Mesendoderm (in vitro differentiated cells): ENCODE results near the gene TRIM24.

Experiments
- DNase-seq: peaks from one replicate; pipeline ENCODE4 v3.0.0; 2013
- H2AK5ac ChIP-seq: 2 replicates; pipeline ENCODE4 v1.6.1; 2013; ENCODE audit warnings: low read length, inconsistent platforms
- H2BK120ac ChIP-seq: 2 replicates; pipeline ENCODE4 v1.6.1; 2013; ENCODE audit warnings: low read depth, mild to moderate bottlenecking, low read length, moderate library complexity, mixed read lengths
- H2BK15ac ChIP-seq: replicated peaks from 2 replicates; pipeline ENCODE4 v1.6.1; 2013; ENCODE audit warnings: low read depth, mild to moderate bottlenecking, moderate library complexity
- H2BK5ac ChIP-seq: 2 replicates; pipeline ENCODE4 v1.6.1; 2013; ENCODE audit warnings: low read length, inconsistent platforms
- H3K18ac ChIP-seq: 2 replicates; pipeline ENCODE4 v1.6.1; 2013; ENCODE audit warnings: mild to moderate bottlenecking, low read length, mixed read lengths
- H3K23ac ChIP-seq: one replicate; pipeline ENCODE4 v1.6.1; 2013; ENCODE audit warnings: low read length
- H3K27ac ChIP-seq: 2 replicates; pipeline ENCODE4 v1.5.1; 2013; ENCODE audit warnings: low read depth, mild to moderate bottlenecking, inconsistent platforms, low read length, moderate library complexity
- H3K27me3 ChIP-seq: 2 replicates; pipeline ENCODE4 v1.6.1; 2013; ENCODE audit warnings: low read length, control low read depth, mild to moderate bottlenecking, inconsistent platforms; ENCODE audit not compliant: insufficient read depth, poor library complexity
- H3K36me3 ChIP-seq: 2 replicates; pipeline ENCODE4 v1.6.1; 2013; ENCODE audit warnings: low read length, inconsistent platforms; ENCODE audit not compliant: control insufficient read depth, insufficient read depth
- H3K4ac ChIP-seq: one replicate; pipeline ENCODE4 v1.6.1; 2013; ENCODE audit warnings: low read depth, mild to moderate bottlenecking, low read length, moderate library complexity
- H3K4me1 ChIP-seq: 2 replicates; pipeline ENCODE4 v1.6.1; 2013; ENCODE audit warnings: low read depth, low read length, inconsistent platforms; ENCODE audit not compliant: control insufficient read depth
- H3K4me2 ChIP-seq: 2 replicates; pipeline ENCODE4 v1.6.1; 2013; ENCODE audit warnings: low read length
- H3K4me3 ChIP-seq: 2 replicates; pipeline ENCODE4 v1.5.1; 2013; ENCODE audit warnings: mild to moderate bottlenecking, low read length
- H3K56ac ChIP-seq: one replicate; pipeline ENCODE4 v1.6.1; 2013; ENCODE audit warnings: low read length
- H3K79me1 ChIP-seq: 2 replicates; pipeline ENCODE4 v1.6.1; 2013; ENCODE audit warnings: low read length, inconsistent platforms
- H3K79me2 ChIP-seq: 2 replicates; pipeline ENCODE4 v1.6.1; 2013; ENCODE audit warnings: mild to moderate bottlenecking, low read length; ENCODE audit not compliant: control insufficient read depth, insufficient read depth
- H3K9ac ChIP-seq: 2 replicates; pipeline ENCODE4 v1.6.1; 2013; ENCODE audit warnings: low read length, inconsistent platforms
- H4K5ac ChIP-seq: one replicate; pipeline ENCODE4 v1.6.1; 2013; ENCODE audit warnings: low read length
- H4K8ac ChIP-seq: one replicate; pipeline ENCODE4 v1.6.1; 2013; ENCODE audit warnings: low read depth, mild to moderate bottlenecking, control low read depth, low read length, moderate library complexity
- WGBS: extraction: QIAGEN DNeasy Blood & Tissue Kit; methylation state at CpG from one replicate; pipeline ENCODE4 v1.1.7; 2013; ENCODE audit warnings: low lambda C conversion rate, missing lambda C conversion rate; ENCODE audit not compliant: insufficient coverage; ENCODE audit errors: extremely low coverage; 5-methylcytosine and 5-hydroxymethylcytosine counted together

TRIM24 gene

GRCh38 chr7:138587485-138587884 is 127.4 kb downstream of the TRIM24 start:
- no peak overlapping the region for H3K9ac ChIP-seq
- no peaks in the 10 kb centered on the region for H3K79me2 ChIP-seq
- no peak overlapping the region for H3K18ac ChIP-seq
- no peak overlapping the region for H4K5ac ChIP-seq
- no peak overlapping the region for H3K4ac ChIP-seq
- DNase-seq: no peak
- no peak overlapping the region for H2BK15ac ChIP-seq
- H3K4me3 ChIP-seq: no peak overlapping the region
- no peaks in the 10 kb centered on the region for H3K4me1 ChIP-seq
- WGBS: no CpG with 5 or more reads among the region's 4 CpGs
- no peak overlapping the region for H3K23ac ChIP-seq
- H3K79me1 ChIP-seq: no peaks in the 10 kb centered on the region
- no peaks in the 10 kb centered on the region for H3K27me3 ChIP-seq
- H2AK5ac ChIP-seq: no peak overlapping the region
- H3K36me3 ChIP-seq: peaks cover 2% of the 10 kb centered on the region
- H3K4me2 ChIP-seq: no peak overlapping the region
- no peak overlapping the region for H2BK120ac ChIP-seq
- H2BK5ac ChIP-seq: no peak overlapping the region
- H4K8ac ChIP-seq: no peak overlapping the region
- H3K56ac ChIP-seq: no peak overlapping the region
- no peak overlapping the region for H3K27ac ChIP-seq

GRCh38 chr7:138588986-138589385 is 128.9 kb downstream of the TRIM24 start:
- Histone ChIP-seq H3K36me3 (peaks cover 2% of the 10 kb centered on the region), H2AK5ac (no peak overlapping the region), H2BK5ac (no peak overlapping the region), H3K79me2 (no peaks in the 10 kb centered on the region), H2BK120ac (no peak overlapping the region), H3K56ac (no peak overlapping the region), H4K5ac (no peak overlapping the region), H3K4ac (no peak overlapping the region), H3K4me1 (no peaks in the 10 kb centered on the region), H3K79me1 (no peaks in the 10 kb centered on the region), H3K18ac (no peak overlapping the region), H2BK15ac (no peak overlapping the region), H3K27me3 (no peaks in the 10 kb centered on the region), H4K8ac (no peak overlapping the region), H3K23ac (no peak overlapping the region), H3K9ac (no peak overlapping the region), H3K4me2 (no peak overlapping the region), H3K27ac (no peak overlapping the region), H3K4me3 (no peak overlapping the region)
- no peak for DNase-seq
- no CpG with 5 or more reads among the region's 2 CpGs for WGBS

GRCh38 chr7:138590154-138590553 is 130.1 kb downstream of the TRIM24 start:
- H3K27me3 ChIP-seq: no peaks in the 10 kb centered on the region
- H3K56ac ChIP-seq: no peak overlapping the region
- no peaks in the 10 kb centered on the region for H3K4me1 ChIP-seq
- no peak overlapping the region for H2AK5ac ChIP-seq
- H3K27ac ChIP-seq: no peak overlapping the region
- no CpG with 5 or more reads among the region's 1 CpG for WGBS
- H2BK15ac ChIP-seq: no peak overlapping the region
- H2BK5ac ChIP-seq: no peak overlapping the region
- H3K9ac ChIP-seq: no peak overlapping the region
- no peak overlapping the region for H3K4ac ChIP-seq
- H3K4me2 ChIP-seq: no peak overlapping the region
- H4K5ac ChIP-seq: no peak overlapping the region
- H3K23ac ChIP-seq: no peak overlapping the region
- peaks cover 2% of the 10 kb centered on the region for H3K36me3 ChIP-seq
- H3K18ac ChIP-seq: no peak overlapping the region
- H2BK120ac ChIP-seq: no peak overlapping the region
- H4K8ac ChIP-seq: no peak overlapping the region
- no peaks in the 10 kb centered on the region for H3K79me1 ChIP-seq
- no peak for DNase-seq
- H3K79me2 ChIP-seq: no peaks in the 10 kb centered on the region
- no peak overlapping the region for H3K4me3 ChIP-seq

- no peaks in the 10 kb centered on the region for H3K79me2 ChIP-seq
- no CpG with 5 or more reads among the region's 2 CpGs for WGBS
- H3K27me3 ChIP-seq: no peaks in the 10 kb centered on the region
- H2BK120ac ChIP-seq: no peak overlapping the region
- no peaks in the 10 kb centered on the region for H3K79me1 ChIP-seq
- H3K18ac ChIP-seq: no peak overlapping the region
- no peak overlapping the region for H2BK15ac ChIP-seq
- H4K8ac ChIP-seq: no peak overlapping the region
- no peaks in the 10 kb centered on the region for H3K36me3 ChIP-seq
- H3K9ac ChIP-seq: no peak overlapping the region
- H3K23ac ChIP-seq: no peak overlapping the region
- H3K4me3 ChIP-seq: no peak overlapping the region
- H4K5ac ChIP-seq: no peak overlapping the region
- H3K4me1 ChIP-seq: no peaks in the 10 kb centered on the region
- no peak overlapping the region for H2BK5ac ChIP-seq
- H3K4ac ChIP-seq: no peak overlapping the region
- no peak overlapping the region for H3K56ac ChIP-seq
- no peak overlapping the region for H3K27ac ChIP-seq
- no peak overlapping the region for H2AK5ac ChIP-seq
- DNase-seq: no peak
- H3K4me2 ChIP-seq: no peak overlapping the region
These were observed 135.4 kb downstream of the TRIM24 start for GRCh38 chr7:138595454-138595853.

- Histone ChIP-seq H2BK15ac (no peak overlapping the region), H3K27me3 (no peaks in the 10 kb centered on the region), H3K36me3 (no peaks in the 10 kb centered on the region), H3K27ac (no peak overlapping the region), H3K18ac (no peak overlapping the region), H2BK5ac (no peak overlapping the region), H3K4me3 (no peak overlapping the region), H3K4me2 (no peak overlapping the region), H3K4me1 (no peaks in the 10 kb centered on the region), H4K5ac (no peak overlapping the region), H3K4ac (no peak overlapping the region), H2BK120ac (no peak overlapping the region), H2AK5ac (no peak overlapping the region), H4K8ac (no peak overlapping the region), H3K56ac (no peak overlapping the region), H3K79me2 (no peaks in the 10 kb centered on the region), H3K79me1 (no peaks in the 10 kb centered on the region), H3K9ac (no peak overlapping the region), H3K23ac (no peak overlapping the region)
- WGBS: no CpG with 5 or more reads among the region's 1 CpG
- DNase-seq: no peak
These were observed 142.4 kb downstream of the TRIM24 start for GRCh38 chr7:138602451-138602850.

- no peak overlapping the region for H2BK15ac ChIP-seq
- no peaks in the 10 kb centered on the region for H3K79me2 ChIP-seq
- DNase-seq: no peak
- no peak overlapping the region for H3K4me3 ChIP-seq
- H3K4ac ChIP-seq: no peak overlapping the region
- no peaks in the 10 kb centered on the region for H3K36me3 ChIP-seq
- no peak overlapping the region for H3K23ac ChIP-seq
- H3K79me1 ChIP-seq: no peaks in the 10 kb centered on the region
- H3K4me1 ChIP-seq: no peaks in the 10 kb centered on the region
- no peak overlapping the region for H2AK5ac ChIP-seq
- H3K27me3 ChIP-seq: no peaks in the 10 kb centered on the region
- no peak overlapping the region for H3K18ac ChIP-seq
- no peak overlapping the region for H3K4me2 ChIP-seq
- H4K8ac ChIP-seq: no peak overlapping the region
- no peak overlapping the region for H4K5ac ChIP-seq
- no peak overlapping the region for H2BK5ac ChIP-seq
- H3K56ac ChIP-seq: no peak overlapping the region
- no peak overlapping the region for H3K9ac ChIP-seq
- H2BK120ac ChIP-seq: no peak overlapping the region
- no peak overlapping the region for H3K27ac ChIP-seq
- WGBS: no CpG with 5 or more reads among the region's 8 CpGs
These were observed 143.7 kb downstream of the TRIM24 start for GRCh38 chr7:138603549-138604318.
